ENCODE measurements around the gene COG2.
A peak's percentile ranks its signal among the peaks of the same experiment; 100 is the strongest.
"Not testable (repeated sequence)": the region's sequence is repeated elsewhere in the genome, so short reads cannot be mapped to it uniquely, and the experiment has no call there.

The COG2 gene

DNA sequence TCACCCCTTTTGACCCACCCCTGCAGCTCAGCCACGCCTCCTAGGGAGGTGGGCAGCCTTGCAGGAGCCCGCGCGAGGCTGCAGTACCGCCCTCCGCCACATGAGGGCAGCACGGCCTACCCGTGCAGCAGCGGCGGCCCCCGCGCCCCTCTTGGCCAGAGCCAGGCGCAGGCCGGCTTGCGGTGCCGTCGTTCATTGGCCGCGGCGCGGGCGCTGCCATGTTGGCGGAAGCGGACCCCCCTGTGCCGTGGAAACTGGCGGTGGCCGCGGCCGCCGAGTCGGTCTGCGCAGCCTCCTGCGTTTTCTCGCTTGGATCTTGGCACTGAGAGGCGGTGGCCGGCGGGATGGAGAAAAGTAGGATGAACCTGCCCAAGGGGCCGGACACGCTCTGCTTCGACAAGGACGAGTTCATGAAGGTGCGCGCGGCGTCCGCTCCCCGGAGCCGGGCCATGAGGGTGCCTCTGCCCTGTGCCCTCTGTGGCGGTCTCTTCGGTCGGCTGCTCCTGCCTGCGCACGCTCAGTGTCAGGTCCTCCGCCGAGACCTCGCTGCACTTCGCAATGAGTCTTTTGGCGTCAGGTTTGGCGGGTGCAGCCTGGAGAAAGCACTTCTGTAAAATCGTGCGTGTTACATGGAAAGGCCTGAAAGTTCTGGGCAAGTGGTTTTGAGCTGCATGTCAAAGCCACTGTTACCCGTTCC is at the start of gene COG2:
Gene COG2 (plus strand): TSS at position 219 of the 697 bp plus-strand sequence. CDS start 126 bp downstream, at position 345.
- DNase-seq: peak; percentile 98

GRCh38 chr1:230592848-230593414 is 49.4 kb upstream of the COG2 start:
- DNase-seq: no peak

GRCh38 chr1:230594214-230594773 is 48.0 kb upstream of the COG2 start:
- DNase-seq: no peak

GRCh38 chr1:230595181-230595580 is 47.1 kb upstream of the COG2 start:
- DNase-seq: no peak

- DNase-seq: no peak
Measured at GRCh38 chr1:230596306-230596705, 46.0 kb upstream of the COG2 start.

DNA sequence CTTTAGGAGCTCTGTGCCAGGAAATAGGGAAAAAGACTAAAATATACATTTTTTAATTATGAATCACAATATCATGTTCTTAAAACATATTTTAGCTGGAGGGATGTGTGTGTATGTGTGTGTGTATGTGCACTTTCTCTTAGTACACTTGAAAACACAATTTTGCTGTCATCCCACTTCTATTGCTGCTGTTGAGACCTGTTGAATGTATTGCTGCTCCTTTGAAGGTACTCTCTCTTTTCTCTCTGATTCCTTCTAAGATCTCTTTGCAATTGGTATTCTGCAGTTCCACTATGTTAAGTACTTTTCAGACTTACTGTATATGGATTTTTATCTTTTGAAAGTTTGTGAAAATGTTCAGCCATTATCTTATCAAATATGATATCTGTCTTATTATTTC is 43.5 kb upstream of the COG2 start:
- no peak for DNase-seq

DNA sequence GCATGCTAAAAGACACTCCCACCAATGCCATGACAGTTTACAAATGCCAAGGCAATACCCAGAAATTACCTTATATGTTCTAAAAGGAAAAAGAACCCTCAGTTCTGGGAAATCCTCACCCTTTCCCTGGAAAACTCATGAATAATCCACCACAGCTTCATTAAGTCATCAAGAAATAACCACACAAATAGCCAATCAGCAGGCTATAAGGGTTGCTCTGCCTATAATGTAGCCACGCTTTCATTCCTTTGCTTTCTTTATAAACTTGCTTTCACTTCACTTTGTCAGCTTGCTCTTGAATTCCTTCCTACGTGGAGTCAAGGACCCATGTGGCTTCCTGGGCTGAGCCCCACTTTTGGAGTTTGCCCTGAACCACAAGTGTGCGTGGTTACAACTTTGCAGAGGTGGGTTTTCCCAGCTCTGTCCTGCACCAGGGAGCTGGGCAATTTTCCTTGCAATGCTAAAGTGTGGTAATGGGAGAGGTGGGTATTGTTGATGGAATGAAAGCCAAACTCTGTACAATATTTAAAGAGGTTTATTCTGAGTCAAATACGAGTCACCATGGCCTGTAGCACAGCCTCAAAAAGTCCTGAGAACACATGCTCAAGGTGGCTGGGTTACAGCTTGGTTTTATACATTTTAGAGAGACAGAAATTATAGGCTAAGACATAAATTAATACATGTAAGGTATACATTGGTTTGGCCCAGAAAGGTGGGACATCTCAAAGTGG is 42.2 kb upstream of the COG2 start:
- DNase-seq: no peak

DNA sequence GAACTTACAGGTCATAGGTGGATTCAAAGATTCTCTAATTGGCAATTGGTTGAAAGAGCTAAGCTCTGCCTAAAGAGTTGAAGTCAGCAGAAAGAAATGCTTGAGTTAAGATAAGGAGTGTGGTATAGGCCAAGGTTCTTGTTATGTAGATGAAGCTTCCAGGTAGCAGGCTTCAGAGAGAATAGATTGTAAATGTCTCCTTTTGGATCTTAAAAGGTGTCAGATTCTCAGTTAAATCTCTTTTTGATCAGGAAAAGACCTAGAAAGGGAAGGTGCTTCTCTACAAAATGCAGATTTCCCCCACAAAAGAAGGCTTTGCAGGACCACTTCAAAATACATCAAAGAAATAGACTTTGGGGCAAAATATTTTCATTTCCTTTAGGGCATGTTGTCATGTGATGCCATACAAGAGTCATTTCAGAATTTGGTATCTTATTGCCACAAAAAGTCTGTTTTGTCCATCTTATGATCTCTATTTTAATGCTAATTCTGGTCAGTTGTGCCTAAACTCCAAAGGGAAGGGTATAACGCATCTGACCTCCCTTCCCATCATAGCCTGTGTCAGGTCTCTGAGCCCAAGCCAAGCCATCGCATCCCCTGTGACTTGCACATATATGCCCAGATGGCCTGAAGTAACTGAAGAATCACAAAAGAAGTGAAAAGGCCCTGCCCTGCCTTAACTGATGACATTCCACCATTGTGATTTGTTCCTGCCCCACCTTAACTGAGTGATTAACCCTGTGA is 41.5 kb upstream of the COG2 start:
- DNase-seq: not testable (repeated sequence)

GRCh38 chr1:230609208-230609607 is 33.1 kb upstream of the COG2 start:
- no peak for DNase-seq

GRCh38 chr1:230610589-230610988 is 31.7 kb upstream of the COG2 start:
- DNase-seq: no peak

GRCh38 chr1:230611128-230611877 is 31.0 kb upstream of the COG2 start:
- DNase-seq: no peak

DNA sequence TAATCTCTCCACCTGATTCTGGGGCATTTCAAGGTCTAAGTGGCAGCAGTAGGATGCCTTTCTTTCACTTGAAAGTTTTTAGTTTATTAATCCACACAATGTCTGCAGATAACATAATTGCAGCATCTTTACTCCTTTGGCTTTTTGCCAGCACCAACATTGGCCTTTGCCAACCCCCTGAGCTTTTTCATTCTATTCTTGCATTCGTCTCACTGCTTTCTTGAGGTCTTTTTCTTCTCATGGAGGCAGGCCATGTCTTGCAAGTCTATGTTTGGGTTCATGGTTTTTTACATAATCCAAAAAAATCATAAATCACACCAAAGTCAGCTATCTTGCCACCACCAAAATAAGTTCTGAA is 30.4 kb upstream of the COG2 start:
- no peak for DNase-seq

DNA sequence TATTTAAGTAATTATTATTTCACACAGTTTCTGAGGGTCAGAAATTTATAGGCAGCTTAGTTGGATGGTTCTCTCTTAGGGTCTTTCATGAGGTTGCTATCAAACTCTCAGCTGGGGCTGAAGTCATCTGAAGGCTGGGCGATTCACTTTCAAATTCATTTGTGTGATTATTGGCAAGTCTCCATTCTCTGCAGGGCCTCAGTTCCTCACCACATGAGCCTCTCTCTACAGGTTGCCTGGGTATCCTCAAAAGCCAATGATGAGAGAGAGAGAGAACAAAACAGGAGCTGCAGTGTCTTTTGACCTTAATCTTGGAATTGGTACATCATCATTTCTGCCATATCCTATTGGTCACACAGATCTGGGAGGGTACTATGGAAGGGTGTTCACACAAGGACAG is 29.6 kb upstream of the COG2 start:
- DNase-seq: no peak

GRCh38 chr1:230614121-230614520 is 28.2 kb upstream of the COG2 start:
- DNase-seq: no peak

GRCh38 chr1:230618537-230618936 is 23.7 kb upstream of the COG2 start:
- DNase-seq: no peak

DNA sequence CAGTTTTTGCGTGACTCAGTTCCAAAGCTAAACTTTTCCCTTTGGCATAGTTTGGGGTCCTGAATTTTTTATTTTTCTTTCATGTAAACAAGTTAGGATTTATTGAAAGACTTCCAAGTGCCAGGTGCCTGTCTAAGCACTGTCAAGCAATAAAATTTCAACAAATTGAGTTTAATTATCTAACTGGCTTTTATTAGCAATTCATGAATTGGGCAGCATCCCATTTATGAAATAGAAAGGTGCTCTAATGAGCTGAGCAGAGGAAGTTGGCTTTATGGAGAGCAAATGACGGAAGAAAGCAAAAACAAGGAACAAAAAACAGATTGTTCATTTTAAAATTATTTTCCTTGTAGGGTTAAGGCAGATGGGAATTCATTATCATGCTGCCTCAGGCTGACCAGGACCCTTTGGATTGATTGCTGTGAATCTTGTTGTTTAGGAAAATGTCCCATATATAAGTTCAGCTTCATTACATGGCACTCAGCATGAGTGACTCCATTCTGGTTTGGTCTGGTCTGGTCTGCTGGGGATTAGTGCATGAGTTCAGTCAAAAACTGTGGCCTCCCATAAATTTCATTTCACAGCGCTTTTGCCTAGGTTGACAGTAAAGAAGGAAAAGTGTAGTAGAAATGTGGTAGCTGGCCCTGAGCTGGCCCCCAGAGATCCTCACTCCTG is 21.5 kb upstream of the COG2 start:
- no peak for DNase-seq

GRCh38 chr1:230621324-230622030 is 20.8 kb upstream of the COG2 start:
- DNase-seq: no peak

DNA sequence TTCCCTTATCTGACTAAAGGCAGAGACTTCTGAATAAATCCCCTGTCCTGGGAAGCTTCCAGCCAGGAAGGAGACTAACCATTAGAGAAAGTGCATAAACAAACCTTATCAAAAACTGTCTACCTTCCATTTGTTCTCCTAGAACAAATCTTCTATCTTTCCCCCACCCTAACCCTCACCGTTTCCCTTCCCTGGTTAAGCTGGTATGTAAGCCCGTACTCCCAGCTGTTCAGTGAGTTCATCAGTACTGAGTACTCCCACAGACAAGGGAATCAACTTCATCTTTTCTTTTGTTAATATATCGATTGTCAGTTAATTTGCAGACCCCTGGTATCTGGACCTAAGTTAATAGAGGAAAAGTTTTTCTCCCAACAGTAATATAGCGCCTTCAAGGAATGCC is 20.1 kb upstream of the COG2 start:
- DNase-seq: no peak

DNA sequence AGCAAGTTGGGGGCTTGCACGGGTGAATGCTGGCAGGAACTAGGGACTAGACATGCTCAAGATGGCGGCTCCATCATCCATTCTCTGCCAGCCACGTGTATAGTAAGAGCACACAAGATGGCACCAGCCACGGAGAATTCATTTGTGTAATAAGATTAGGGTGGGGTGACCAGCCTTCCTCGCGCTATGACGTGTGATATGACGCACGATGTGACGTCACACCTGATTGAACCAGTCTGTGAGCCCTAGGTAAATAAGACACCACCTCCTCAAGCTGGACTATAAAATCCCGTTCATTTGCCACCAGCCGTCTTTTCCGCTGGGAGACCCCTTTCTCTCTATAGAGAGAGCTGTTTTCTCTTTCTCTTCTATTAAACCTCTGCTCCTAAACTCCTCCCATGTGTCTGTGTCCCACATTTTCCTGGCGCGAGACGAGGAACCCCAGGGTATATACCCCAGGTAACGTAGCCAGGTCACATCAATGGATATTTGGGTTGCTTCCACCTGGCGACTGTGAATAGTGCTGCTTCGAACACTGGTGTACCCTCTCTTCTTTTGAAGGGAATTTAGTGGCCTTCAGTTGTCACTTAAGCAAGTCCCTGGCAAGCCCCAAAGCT is 18.1 kb upstream of the COG2 start:
- DNase-seq: no peak

DNA sequence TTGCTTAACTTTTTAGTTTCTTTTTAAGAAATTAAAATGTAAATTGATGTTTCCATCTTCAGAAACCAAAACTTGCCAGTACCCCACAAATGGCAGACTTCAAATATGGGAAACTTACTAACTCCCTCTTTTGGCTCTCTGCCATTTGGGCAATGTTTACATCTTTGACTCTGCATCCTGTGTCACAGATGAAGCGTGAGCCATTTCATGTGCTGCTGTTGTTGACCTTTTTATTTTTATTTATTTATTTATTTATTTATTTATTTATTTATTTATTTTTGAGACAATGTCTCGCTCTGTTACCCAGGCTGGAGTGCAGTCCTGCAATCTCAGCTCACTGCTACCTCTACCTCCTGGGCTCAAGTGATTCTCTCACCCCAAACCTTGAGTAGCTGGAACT is 16.0 kb upstream of the COG2 start:
- no peak for DNase-seq

DNA sequence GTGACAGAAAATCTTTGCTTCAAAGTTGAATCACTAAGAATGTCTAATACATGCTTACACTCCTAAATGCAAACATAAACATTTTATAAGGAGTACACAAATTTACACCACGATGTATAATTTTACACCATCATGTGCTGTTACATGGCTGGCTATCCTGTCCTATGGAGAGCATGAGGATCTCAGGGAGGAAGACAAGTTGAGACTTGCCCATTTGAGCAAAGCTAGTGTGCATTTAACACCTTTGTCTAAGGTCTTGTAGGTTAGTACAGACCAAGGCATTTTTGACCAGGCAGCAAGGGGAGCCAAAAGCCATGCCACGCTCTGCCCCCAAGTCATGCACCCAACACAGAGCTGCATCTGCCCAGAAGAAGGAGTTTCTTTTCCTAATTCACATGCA is 14.5 kb upstream of the COG2 start:
- no peak for DNase-seq
